OCI-LY7 (cell line): ENCODE measurements around the gene WWOX. TPM values are rescaled to one million over a fixed set of nuclear protein-coding genes. Genes with fewer than 3 reads are reported as not detected.

Experiments used
- BruUV-seq: library from RNA; stranded (reverse); fragments of 400-500 nt; replicated peaks from 2 replicates; lab custom pipeline; 2021; lab: Mats Ljungman, UMichigan
- CTCF ChIA-PET: fragments of 300-600 bp; sonication (Branson Sonifier 250); formaldehyde crosslinking; loops from one replicate; lab custom pipeline; 2022; ENCODE audit warnings: antibody characterized with exemption; ENCODE audit not compliant: unreplicated experiment; lab: Charles Lee
- POLR2A ChIA-PET: fragments of 300-600 bp; sonication (Branson Sonifier 250); formaldehyde crosslinking; loops from one replicate; lab custom pipeline; 2022; ENCODE audit warnings: antibody characterized with exemption; lab: Charles Lee
- DNase-seq: peaks from one replicate; pipeline ENCODE4 v3.0.0-alpha.2; 2015; ENCODE audit warnings: low spot score
- H2AFZ ChIP-seq: fragments of 200-600 bp; sonication (generic), shearing (Covaris generic); 2 replicates; pipeline ENCODE4 v1.6.1; 2014; ENCODE audit warnings: mild to moderate bottlenecking, antibody characterized with exemption, low read length, moderate library complexity
- H3K27ac ChIP-seq: fragments of 200-600 bp; sonication (generic); 2 replicates; pipeline ENCODE4 v1.5.1; 2014; ENCODE audit warnings: mixed run types, low read depth, mild to moderate bottlenecking, moderate library complexity, low read length, inconsistent platforms; ENCODE audit not compliant: poor library complexity, severe bottlenecking
- H3K36me3 ChIP-seq: fragments of 200-600 bp; sonication (generic); 2 replicates; pipeline ENCODE4 v1.6.1; 2014; ENCODE audit warnings: mild to moderate bottlenecking, antibody characterized with exemption, low read length, moderate library complexity, mixed read lengths; ENCODE audit not compliant: insufficient read depth
- H3K4me1 ChIP-seq: fragments of 200-600 bp; sonication (generic); 2 replicates; pipeline ENCODE4 v1.5.1; 2014; ENCODE audit warnings: mild to moderate bottlenecking, low read length; ENCODE audit not compliant: insufficient read depth, poor library complexity, severe bottlenecking
- H3K4me2 ChIP-seq: fragments of 200-600 bp; sonication (generic); 2 replicates; pipeline ENCODE4 v1.6.1; 2014; ENCODE audit warnings: mild to moderate bottlenecking, low read length
- H3K4me3 ChIP-seq: fragments of 200-600 bp; sonication (generic); 2 replicates; pipeline ENCODE4 v1.5.1; 2014; ENCODE audit warnings: mild to moderate bottlenecking, low read depth, low read length; ENCODE audit not compliant: poor library complexity, severe bottlenecking
- H3K79me2 ChIP-seq: fragments of 200-600 bp; sonication (generic); 2 replicates; pipeline ENCODE4 v1.6.1; 2016; ENCODE audit warnings: low read depth, mild to moderate bottlenecking, low read length, moderate library complexity, mixed read lengths; ENCODE audit not compliant: insufficient read depth
- H3K9me2 ChIP-seq: fragments of 200-600 bp; sonication (generic); 2 replicates; pipeline ENCODE4 v1.6.1; 2016; ENCODE audit warnings: mild to moderate bottlenecking, low read length, mixed read lengths; ENCODE audit not compliant: insufficient read depth
- H3K9me3 ChIP-seq: fragments of 200-600 bp; sonication (generic); 2 replicates; pipeline ENCODE4 v1.6.1; 2014; ENCODE audit warnings: mild to moderate bottlenecking, mixed run types, low read length, mixed read lengths
- H4K20me1 ChIP-seq: fragments of 200-600 bp; sonication (generic); 2 replicates; pipeline ENCODE4 v1.6.1; 2014; ENCODE audit warnings: mild to moderate bottlenecking, antibody characterized with exemption, low read length, moderate library complexity, mixed read lengths; ENCODE audit not compliant: insufficient read depth
- EZH2phosphoT487 ChIP-seq: fragments of 200-600 bp; sonication (generic); IDR thresholded peaks from 2 replicates; pipeline ENCODE4 v1.6.1; 2018; ENCODE audit warnings: low read depth, borderline replicate concordance, mild to moderate bottlenecking, mixed run types, antibody characterized with exemption, low read length, moderate library complexity, mixed read lengths
- intact Hi-C: fragments of 100-400 bp; cut with micrococcal nuclease; formaldehyde crosslinking; loops from one replicate; pipeline ENCODE4 v1.10.0; 2022; ENCODE audit not compliant: unreplicated experiment
- total RNA-seq, 2 experiments: library from RNA; depleted of rRNA in 1 of 2; stranded (reverse); fragments of >200 nt in 1 of 2; shearing (Covaris generic) in 1 of 2; gene quantifications; 2 replicates each; pipeline ENCODE4 v1.2.3, GENCODE V29; 2014 to 2022
- TF ChIP-seq, protein P1 (sequence below): fragments of 200-600 bp; sonication (generic); conservative IDR thresholded peaks from 2 replicates; pipeline ENCODE4 v1.5.1; 2014; ENCODE audit warnings: mild to moderate bottlenecking, antibody characterized with exemption, low read length, moderate library complexity, mixed read lengths

WWOX gene
- total RNA-seq, 2 experiments from 2014 or later = 40.2 to 47.6 TPM

DNA sequence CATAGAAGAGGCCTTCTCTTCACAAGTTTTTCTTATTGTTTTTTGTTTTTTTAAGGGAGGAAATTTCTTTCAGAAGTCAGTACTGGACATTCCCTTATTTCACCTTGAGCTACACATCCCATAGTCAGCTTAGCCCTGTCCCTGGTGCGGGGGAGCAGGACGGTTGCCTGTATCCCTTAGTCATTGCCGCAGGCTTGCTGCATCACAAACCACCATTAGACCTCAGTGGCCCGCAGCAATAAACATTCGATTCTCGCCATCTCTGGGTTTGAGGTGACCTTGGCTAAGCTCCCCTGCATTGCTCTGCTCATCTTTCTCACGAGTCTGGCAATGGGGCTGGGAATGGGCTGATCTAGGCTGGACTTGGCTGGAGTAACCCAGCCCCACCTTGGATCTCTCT lies 692.5 kb downstream of the WWOX start:
- H3K4me1 ChIP-seq = no peaks in the 10 kb centered on the region
- no peaks in the 10 kb centered on the region for H3K9me2 ChIP-seq
- no peaks in the 10 kb centered on the region for H4K20me1 ChIP-seq
- H3K4me2 ChIP-seq = no peak overlapping the region
- intact Hi-C loops = no loop called here
- ChIA-PET POLR2A (interaction anchor here (0.6 kb wide), 1 partner anchor 31 kb away, joined by 3 read pairs; no protein-coding TSS in a partner anchor), CTCF (no interaction called here)
- no peaks in the 10 kb centered on the region for H3K36me3 ChIP-seq
- H3K79me2 ChIP-seq = no peaks in the 10 kb centered on the region
- H3K9me3 ChIP-seq = no peaks in the 10 kb centered on the region
- DNase-seq = no peak
- H3K27ac ChIP-seq = no peak overlapping the region
- BruUV-seq = no TSS peak
- no peak for TF ChIP-seq EZH2phosphoT487
- TF ChIP-seq, protein P1, sequence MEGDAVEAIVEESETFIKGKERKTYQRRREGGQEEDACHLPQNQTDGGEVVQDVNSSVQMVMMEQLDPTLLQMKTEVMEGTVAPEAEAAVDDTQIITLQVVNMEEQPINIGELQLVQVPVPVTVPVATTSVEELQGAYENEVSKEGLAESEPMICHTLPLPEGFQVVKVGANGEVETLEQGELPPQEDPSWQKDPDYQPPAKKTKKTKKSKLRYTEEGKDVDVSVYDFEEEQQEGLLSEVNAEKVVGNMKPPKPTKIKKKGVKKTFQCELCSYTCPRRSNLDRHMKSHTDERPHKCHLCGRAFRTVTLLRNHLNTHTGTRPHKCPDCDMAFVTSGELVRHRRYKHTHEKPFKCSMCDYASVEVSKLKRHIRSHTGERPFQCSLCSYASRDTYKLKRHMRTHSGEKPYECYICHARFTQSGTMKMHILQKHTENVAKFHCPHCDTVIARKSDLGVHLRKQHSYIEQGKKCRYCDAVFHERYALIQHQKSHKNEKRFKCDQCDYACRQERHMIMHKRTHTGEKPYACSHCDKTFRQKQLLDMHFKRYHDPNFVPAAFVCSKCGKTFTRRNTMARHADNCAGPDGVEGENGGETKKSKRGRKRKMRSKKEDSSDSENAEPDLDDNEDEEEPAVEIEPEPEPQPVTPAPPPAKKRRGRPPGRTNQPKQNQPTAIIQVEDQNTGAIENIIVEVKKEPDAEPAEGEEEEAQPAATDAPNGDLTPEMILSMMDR = no peak
- H3K4me3 ChIP-seq = no peak overlapping the region
- no peak overlapping the region for H2AFZ ChIP-seq

DNA sequence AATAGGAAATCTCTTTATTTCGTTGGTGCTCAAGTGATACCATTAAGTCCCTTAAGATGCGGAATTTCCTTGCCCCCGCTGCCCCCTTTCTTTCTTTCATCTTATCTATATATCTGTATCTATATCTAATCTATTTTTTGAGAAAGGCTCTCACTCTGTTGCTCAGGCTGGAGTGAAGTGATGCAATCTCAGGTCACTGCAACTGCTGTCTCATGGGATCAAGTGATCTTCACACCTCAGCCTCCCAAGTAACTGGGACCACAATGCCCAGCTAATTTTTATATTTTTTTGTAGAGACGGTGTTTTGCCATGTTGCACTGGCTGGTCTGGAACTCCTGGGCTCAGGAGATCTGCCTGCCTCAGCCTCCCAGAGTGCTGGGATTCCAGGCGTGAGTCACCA lies 693.5 kb downstream of the WWOX start:
- TF ChIP-seq EZH2phosphoT487 = no peak
- TF ChIP-seq, protein P1 = no peak
- H3K4me3 ChIP-seq = no peak overlapping the region
- no peaks in the 10 kb centered on the region for H3K36me3 ChIP-seq
- H3K4me1 ChIP-seq = no peaks in the 10 kb centered on the region
- no peak overlapping the region for H3K27ac ChIP-seq
- no peak overlapping the region for H3K4me2 ChIP-seq
- H4K20me1 ChIP-seq = no peaks in the 10 kb centered on the region
- POLR2A ChIA-PET = interaction anchor here (0.5 kb wide), 1 partner anchor 40 kb away, joined by 3 read pairs; no protein-coding TSS in a partner anchor
- intact Hi-C loops = no loop called here
- no peaks in the 10 kb centered on the region for H3K79me2 ChIP-seq
- no peak for DNase-seq
- no peaks in the 10 kb centered on the region for H3K9me2 ChIP-seq
- CTCF ChIA-PET = no interaction called here
- BruUV-seq = no TSS peak
- H3K9me3 ChIP-seq = no peaks in the 10 kb centered on the region
- H2AFZ ChIP-seq = no peak overlapping the region

DNA sequence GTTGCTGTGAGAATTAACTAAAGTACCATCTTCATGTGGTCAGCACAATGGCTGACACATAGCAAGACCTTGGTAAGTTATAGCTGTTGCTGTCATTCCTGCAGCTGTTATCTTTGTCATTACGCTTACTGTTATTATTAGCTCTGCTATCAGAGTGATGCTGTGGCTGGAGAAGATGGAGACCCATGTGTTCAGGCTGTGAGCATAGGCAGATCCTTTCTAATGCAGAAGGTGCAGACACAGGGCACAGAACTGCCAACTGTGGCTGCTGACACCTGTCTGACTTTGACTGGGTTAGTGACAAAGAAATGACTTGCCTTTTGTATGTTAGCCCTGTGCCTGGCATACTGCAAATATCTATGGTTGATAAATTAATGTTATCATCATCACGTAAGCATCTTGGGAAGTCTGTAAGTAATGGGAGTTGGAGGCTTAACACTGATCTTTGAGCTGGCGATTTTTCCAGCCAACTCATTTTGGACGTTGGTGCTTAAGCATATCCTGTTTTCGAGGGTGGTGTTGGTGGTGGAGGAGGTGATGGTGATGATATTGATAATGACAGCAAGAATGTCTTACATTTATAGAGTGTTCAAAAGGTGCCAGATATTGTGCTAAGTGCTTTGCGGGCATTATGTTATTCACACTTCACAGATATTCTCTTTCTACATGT lies 695.3 kb downstream of the WWOX start:
- POLR2A ChIA-PET = no interaction called here
- no TSS peak for BruUV-seq

More for the DNA sequence above, 695.3 kb downstream of the WWOX start:
- Histone ChIP-seq H2AFZ (no peak overlapping the region), H3K36me3 (no peaks in the 10 kb centered on the region), H3K9me3 (no peaks in the 10 kb centered on the region), H3K4me1 (no peaks in the 10 kb centered on the region), H4K20me1 (no peaks in the 10 kb centered on the region), H3K4me2 (no peak overlapping the region), H3K9me2 (no peaks in the 10 kb centered on the region), H3K27ac (no peak overlapping the region), H3K79me2 (no peaks in the 10 kb centered on the region), H3K4me3 (no peak overlapping the region)
- no peak for DNase-seq
- TF ChIP-seq EZH2phosphoT487 = no peak
- TF ChIP-seq, protein P1 = no peak
- CTCF ChIA-PET = no interaction called here
- intact Hi-C loops = no loop called here
